Measurements from ENCODE around the gene CRAT.

GRCh38 chr9:129138144-129138462 lies 27.5 kb upstream of the CRAT start:
- TF ChIP-seq CTCF (IDR thresholded peaks at IDR 0.05) = no peak
- no peak for TF ChIP-seq POLR2A (IDR thresholded peaks at IDR 0.05)

Data from heart left ventricle (tissue), 13 donors.